ENCODE results near the gene P2RY12. TPM values are rescaled to one million over a fixed set of nuclear protein-coding genes. Genes with fewer than 3 reads are reported as not detected.

The P2RY12 gene
- total RNA-seq, 1 donor from 2014 or later: 0.74 TPM

- intact Hi-C loops (cut with micrococcal nuclease): no loop called here
These were observed 71.6 kb downstream of the P2RY12 start for GRCh38 chr3:151312972-151313371.

GRCh38 chr3:151309566-151309965, 75.0 kb downstream of the P2RY12 start:
- Histone ChIP-seq H3K4me3 (no peak overlapping the region), H3K27me3 (ENCODE audit: low read depth) (no peaks in the 10 kb centered on the region), H3K27ac (replicated peaks) (no peak overlapping the region), H3K9me3 (replicated peaks) (no peaks in the 10 kb centered on the region), H3K4me1 (no peaks in the 10 kb centered on the region), H3K36me3 (no peaks in the 10 kb centered on the region)
- intact Hi-C loops (cut with micrococcal nuclease): no loop called here
- TF ChIP-seq CTCF (IDR thresholded peaks at IDR 0.05; ENCODE audit: borderline replicate concordance): no peak
- no peak for DNase-seq

More at GRCh38 chr3:151312972-151313371, 71.6 kb downstream of the P2RY12 start:
- no peak for TF ChIP-seq CTCF (IDR thresholded peaks at IDR 0.05; ENCODE audit: borderline replicate concordance)
- DNase-seq: no peak
- Histone ChIP-seq H3K27ac (replicated peaks) (no peak overlapping the region), H3K27me3 (ENCODE audit: low read depth) (no peaks in the 10 kb centered on the region), H3K4me3 (no peak overlapping the region), H3K4me1 (no peaks in the 10 kb centered on the region), H3K9me3 (replicated peaks) (no peaks in the 10 kb centered on the region), H3K36me3 (no peaks in the 10 kb centered on the region)

GRCh38 chr3:151307583-151308488, 76.7 kb downstream of the P2RY12 start:
- H3K9me3 ChIP-seq (replicated peaks): no peaks in the 10 kb centered on the region

GRCh38 chr3:151307131-151307530, 77.4 kb downstream of the P2RY12 start:
- no peaks in the 10 kb centered on the region for H3K4me1 ChIP-seq
- H3K27me3 ChIP-seq (ENCODE audit: low read depth): peaks cover 4% of the 10 kb centered on the region
- intact Hi-C loops (cut with micrococcal nuclease): no loop called here
- DNase-seq: no peak
- H3K27ac ChIP-seq (replicated peaks): no peak overlapping the region
- no peak overlapping the region for H3K4me3 ChIP-seq
- H3K9me3 ChIP-seq (replicated peaks): no peaks in the 10 kb centered on the region
- H3K36me3 ChIP-seq: no peaks in the 10 kb centered on the region
- TF ChIP-seq CTCF (IDR thresholded peaks at IDR 0.05; ENCODE audit: borderline replicate concordance): no peak

More at GRCh38 chr3:151307583-151308488, 76.7 kb downstream of the P2RY12 start:
- intact Hi-C loops (cut with micrococcal nuclease): no loop called here
- Histone ChIP-seq H3K4me1 (no peaks in the 10 kb centered on the region), H3K27ac (replicated peaks) (no peak overlapping the region), H3K4me3 (no peak overlapping the region), H3K27me3 (ENCODE audit: low read depth) (peaks cover 4% of the 10 kb centered on the region), H3K36me3 (no peaks in the 10 kb centered on the region)
- no peak for DNase-seq
- TF ChIP-seq CTCF (IDR thresholded peaks at IDR 0.05; ENCODE audit: borderline replicate concordance): no peak

- no peak overlapping the region for H3K27ac ChIP-seq (replicated peaks)
- no peaks in the 10 kb centered on the region for H3K36me3 ChIP-seq
- intact Hi-C loops (cut with micrococcal nuclease): no loop called here
- no peaks in the 10 kb centered on the region for H3K4me1 ChIP-seq
- H3K4me3 ChIP-seq: no peak overlapping the region
- H3K27me3 ChIP-seq (ENCODE audit: low read depth): peaks cover 4% of the 10 kb centered on the region
- TF ChIP-seq CTCF (IDR thresholded peaks at IDR 0.05; ENCODE audit: borderline replicate concordance): no peak
- H3K9me3 ChIP-seq (replicated peaks): no peaks in the 10 kb centered on the region
- DNase-seq: no peak
These were observed 78.3 kb downstream of the P2RY12 start for GRCh38 chr3:151306168-151306810.
